ENCODE data around the gene MFNG.
"Not testable (repeated sequence)": the region's sequence is repeated elsewhere in the genome, so short reads cannot be mapped to it uniquely, and the experiment has no call there.

The MFNG gene

DNA sequence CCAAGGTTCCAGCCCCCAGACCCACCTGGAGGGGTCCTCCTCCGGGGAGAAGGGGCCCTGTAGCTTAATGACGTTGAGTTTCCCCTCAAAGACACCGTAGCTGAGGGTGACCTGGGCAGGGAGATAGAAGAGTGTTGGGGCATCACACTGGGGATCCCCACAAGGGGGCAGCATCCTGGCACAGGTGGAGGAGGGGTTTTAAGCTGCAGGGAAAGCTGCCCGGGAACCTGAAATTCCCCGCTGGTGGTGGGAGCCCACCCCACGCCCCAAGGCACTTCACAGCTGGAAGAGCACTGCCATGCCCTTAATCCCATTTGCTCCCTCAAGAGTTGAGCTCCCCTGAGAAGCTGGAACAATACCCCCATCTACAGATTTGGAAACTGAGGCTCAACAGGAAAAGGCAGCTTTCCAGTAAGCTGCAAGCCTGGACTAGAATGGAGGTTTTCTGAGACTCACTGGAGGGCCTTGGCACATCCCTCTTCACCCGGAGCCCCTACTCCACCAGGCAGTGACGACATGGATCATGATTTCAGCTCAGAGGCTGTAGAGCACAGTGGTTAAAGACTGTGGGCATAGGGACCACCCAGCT, 13.7 kb downstream of the MFNG start:
- no peak for DNase-seq

DNA sequence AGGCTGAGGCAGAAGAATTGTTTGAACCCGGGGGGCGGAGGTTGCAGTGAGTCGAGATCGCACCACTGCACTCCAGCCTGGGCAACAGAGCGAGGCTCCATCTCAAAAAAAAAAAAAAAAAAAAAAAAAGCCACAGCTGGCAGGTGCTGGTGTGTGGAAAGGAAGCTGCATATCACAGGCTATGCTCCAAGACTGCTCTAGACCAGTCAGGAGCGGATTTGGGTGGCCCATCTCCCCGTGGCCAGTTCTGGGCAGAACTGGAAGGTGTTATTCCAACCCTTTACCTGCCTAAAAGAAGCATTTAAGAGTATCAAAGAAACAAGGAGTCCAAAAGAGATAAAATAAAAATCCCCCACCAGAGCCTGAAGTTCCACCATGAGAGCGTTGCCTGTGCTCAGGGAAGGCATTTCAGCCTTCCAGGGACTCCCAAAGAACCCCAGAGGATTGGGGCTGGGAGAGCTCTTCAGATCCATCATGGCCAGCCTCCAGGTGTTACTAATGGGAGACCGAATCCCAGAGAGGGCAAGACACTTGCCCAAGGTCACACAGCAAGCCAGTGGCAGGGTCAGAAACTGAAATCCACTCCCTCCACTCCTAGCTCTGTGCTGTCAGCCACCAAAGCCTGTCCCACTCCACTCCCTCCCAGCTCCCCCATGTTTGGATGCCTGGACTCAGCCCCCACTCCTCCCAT, 14.3 kb downstream of the MFNG start:
- DNase-seq: no peak

DNA sequence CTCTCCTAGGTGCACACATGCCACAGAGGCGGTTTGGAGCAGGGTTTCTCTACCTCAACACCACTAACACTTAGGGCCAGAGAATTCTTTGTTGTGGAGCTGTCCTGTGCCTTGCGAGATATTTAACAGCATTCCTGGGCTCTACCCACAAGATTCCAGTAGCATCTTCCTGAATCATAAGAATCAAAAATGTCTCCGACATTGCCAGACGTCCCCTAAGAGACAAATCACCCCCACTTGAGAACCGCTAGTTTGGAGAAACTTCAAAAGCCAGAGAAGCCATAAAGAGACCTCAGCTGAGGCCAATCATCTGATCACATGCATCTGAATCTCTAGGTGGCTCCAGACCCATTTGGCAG, 16.1 kb downstream of the MFNG start:
- no peak for DNase-seq

DNA sequence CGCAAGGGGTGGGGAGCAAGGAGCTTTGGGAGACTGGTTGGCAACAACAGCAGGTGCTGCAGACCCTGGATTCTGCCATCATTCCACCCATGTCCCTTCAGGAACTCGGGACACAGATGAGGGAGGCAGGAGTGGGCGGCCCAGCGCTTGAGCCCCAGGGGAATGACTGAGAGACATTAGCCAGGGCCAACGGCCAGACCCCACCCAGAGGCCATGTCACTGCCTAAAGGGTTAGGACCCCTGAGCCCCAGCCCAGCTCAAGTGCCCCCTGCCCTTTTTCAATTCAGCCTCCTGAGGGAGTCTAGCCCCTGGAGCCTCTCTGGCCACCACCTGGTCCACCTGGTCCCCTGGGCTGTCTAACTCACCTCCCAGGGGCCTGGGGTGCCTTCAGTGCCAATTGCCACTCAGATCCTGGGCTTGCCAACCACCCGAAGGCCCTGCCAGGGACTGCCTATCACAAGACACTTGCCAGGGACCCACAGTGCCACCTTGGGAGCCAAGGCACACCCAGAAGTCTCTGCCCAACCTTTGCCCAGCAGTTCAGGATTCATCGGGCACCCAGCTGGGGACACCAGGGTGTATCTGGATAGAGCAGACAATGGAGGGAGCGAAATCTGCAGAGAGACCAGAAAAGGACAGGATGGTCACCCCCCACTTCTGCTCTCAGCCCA, 16.6 kb downstream of the MFNG start:
- DNase-seq: no peak

DNA sequence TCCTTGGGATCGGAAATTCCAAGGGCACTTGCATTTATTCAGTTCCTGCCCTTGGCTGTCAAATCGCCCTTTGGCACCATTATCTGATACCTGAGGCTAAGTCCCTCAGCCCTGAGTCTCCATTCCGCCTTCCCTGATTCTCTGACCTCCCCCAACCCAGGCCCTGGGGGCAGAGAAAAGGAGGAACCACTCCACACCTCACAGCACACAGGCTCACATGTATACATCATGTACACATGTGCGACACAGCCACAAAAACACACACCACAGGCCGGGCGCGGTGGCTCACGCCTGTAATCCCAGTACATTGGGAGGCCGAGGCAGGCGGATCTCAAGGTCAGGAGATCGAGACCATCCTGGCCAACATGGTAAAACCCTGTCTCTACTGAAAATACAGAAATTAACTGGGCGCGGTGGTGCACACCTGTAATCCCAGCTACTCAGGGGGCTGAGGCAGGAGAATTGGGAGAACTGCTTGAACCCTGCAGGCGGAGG, 17.9 kb downstream of the MFNG start:
- not testable (repeated sequence) for DNase-seq

DNA sequence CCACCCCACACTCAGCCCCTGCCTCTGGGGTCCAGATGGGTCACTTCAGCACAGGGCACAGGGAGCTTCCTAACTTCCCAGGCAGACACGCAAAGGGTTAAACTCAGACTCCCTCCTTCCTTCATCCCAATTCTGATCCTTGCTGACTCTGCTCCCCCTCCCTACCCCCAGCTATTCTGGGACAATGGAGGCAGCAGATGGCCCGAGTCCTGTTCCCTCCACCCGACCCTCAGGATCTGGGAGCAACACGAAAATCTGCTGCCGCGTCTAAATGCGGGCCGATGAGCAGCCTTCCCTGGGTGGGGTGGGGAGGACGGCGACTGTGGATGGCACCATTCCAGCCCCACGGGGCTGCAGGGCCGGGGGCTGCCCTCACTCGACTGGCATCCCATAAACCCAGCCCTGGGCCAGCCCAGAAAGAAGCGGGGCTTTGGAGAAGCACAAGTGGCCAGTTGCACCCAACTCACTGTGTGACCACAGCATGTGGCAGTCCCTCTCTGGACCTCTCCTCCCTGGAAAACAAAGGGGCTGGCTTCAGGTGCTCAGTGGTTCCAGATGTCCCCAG, 18.7 kb downstream of the MFNG start:
- DNase-seq: no peak

DNA sequence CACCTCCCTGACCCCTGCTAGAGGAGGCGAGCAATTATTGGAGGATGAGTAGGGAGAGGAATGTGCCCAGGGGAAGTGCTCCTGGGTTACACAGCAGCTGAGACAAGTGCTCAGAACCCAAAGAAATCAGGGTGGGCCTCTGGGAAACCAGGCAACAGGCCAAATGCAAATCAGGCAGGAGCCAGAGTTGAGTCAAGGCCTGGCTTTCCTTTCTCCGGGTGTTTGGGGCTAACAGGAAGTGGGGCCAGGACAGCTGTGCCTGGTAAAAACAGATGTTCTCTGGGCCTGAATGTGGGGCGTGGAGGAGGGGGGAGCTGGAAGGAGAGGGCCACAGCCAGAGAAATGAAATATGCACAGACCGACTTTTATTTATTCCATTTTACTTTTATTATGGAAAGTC, 22.0 kb downstream of the MFNG start:
- DNase-seq: no peak

DNA sequence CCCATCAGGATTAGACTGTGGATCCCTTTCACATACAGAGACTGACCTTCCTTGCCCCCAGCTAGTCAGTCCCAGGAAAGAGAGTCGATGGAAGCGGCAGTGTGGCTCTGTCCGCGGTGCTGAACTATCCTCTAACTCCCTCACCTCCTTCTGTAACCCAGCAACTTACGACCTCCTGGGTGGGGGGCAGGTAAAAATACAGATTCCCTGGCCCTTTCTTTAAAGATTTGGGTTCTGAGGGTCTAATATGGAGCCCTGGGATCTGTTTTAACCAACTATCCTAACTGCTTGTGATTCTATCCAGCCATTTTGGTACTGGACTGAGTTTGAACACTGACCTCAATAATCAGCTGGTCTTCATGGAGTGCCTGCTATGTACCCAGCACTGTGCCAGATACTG, 23.2 kb downstream of the MFNG start:
- DNase-seq: no peak

DNA sequence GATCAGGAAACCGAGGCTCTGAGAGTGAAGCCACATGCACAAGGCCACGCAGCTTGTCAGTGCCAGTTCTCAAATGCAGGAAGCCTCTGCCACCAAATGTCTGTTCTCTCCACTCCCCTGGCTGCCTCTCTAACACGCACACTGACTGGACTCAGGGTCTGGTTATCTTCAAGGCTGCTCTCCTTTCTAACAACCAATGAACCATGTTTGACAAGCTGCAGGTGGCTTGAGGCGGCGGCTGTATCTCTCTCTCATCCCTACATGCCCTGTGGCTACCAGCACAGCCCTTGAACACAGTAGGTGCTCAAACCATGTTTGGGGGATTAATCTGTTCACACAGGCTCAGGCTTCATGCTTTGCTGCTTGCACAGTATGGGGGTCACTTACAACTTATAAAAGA, 23.7 kb downstream of the MFNG start:
- no peak for DNase-seq

DNA sequence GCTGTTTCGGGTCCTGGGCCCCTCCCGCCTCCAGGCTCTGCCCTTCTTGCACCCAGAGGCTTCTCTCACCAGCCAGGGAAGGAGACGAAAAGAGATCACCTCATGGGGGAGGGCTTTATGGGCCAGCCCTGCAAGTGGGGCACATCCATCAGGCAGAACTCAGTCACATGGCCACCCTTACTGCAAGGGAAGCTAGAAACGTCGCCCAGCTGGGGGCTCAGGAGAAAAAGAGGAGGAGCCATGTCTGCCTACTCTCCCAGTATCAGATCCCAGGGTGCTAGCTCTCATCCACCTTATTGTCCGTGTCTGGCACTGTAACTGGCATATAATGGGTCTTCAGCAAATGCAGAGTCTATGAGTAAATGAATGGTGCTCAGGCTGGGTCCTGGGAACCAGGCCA, 24.2 kb downstream of the MFNG start:
- no peak for DNase-seq

DNA sequence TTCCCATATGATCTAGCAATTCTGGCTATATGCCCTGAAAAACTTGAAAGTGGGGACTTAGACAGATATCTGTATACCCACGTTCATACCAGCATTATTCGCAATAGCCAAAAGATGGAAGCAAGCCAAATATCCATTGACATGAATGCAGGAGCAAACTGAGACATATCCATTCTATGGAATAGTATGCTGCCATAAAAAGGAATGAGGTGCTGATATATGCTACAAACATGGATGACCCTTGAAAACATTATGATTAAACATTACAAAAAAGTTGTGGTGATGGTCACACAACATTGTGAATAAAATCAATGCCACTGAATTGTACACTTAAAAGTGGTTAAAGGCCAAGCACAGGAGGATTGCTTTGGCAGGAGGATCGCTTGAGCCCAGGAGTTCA, 25.5 kb downstream of the MFNG start:
- DNase-seq: no peak

DNA sequence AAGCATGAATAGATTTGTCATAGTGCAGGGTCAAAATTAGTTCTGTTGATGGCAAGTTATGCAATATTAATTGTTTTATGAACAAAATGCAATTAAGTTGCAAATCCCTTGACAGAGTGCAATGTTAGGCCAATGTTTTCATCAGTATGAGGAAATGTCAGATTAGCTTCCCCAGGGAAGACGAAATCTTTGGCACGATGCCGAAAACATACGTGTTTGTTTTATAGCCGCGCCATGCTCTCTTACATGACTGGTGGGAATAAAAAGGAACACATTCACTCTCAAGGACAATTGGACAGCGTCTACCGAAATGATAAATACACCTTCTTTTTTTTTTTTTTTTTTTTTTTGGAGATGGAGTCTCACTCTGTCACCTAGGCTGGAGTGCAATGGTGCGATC, 27.0 kb downstream of the MFNG start:
- no peak for DNase-seq

DNA sequence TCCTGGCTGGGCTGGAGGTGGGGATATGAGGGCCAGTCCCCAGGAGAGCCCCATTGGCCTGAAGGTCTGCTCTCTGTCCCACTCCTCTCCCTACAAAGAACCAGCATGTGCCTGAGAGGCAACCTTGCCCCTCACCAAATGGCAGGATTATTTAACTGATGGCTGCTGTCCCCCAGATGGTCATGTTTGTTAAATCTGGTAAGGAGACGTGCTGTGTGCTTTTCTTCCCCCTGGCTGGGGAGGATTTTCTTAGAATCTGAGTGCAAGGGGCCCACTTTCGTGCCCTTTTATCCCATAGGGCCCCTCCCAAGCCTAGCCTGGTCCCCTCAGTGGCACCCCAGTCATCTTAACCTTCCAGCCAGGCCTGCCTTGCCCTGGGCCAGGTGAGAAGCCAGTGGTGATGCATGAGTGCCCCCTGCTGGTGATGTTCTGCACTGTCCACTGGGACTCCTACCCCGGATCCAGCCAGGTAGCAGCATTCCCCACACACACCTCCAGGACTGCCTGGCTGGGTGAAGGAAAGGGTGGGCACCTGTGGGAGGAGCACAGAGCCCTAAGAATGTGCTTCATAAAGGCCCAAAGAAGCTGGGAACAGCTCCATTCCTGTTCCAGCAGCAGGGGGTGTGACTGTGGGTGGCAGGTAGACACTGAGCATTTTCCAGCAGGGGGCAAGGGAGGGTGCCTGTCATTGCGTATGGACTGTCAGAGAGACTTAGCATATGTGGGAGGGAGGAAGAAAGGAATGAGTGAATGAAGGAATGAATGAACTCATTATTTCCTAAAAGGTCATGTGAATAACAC, 28.9 kb downstream of the MFNG start:
- peak; percentile 5 to 42 for DNase-seq

DNA sequence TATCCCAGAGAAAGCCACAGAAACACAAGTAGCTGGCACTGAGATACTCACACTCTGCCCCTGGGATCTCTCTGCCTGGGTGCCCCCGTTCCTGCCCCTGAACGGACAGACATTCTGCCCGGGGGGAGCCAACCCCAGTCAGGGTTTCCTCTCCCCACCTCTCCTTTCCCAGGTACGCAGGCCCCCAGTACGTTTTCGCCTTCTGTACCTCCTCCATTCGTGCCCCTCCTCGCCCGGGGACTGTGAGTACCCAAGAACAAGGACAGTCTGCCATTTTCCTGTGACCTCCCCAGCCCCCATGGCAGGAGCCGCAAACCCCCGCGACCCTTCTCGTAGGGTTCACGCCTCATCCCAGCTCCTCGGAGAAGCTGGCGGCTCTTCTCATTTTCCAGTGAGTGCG, 29.8 kb downstream of the MFNG start:
- no peak for DNase-seq

DNA sequence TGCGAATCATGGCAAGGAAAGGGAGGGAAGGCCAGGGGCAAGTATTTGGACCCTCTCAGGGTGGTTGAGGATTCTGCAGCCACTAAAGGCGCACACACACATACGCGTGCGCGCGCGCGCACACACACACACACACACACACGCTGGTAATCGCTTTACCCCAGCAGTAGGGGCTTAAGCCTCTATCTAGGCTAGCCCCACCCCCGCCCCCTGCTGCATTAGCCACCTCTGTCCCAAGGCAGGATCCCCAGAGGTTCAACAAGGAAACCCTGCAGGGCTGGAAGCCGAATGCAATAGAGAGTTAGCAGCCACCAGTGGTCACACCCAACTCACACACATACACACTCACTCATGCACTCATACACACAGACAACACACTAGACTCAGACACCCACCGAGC, 30.3 kb downstream of the MFNG start:
- DNase-seq: no peak

DNA sequence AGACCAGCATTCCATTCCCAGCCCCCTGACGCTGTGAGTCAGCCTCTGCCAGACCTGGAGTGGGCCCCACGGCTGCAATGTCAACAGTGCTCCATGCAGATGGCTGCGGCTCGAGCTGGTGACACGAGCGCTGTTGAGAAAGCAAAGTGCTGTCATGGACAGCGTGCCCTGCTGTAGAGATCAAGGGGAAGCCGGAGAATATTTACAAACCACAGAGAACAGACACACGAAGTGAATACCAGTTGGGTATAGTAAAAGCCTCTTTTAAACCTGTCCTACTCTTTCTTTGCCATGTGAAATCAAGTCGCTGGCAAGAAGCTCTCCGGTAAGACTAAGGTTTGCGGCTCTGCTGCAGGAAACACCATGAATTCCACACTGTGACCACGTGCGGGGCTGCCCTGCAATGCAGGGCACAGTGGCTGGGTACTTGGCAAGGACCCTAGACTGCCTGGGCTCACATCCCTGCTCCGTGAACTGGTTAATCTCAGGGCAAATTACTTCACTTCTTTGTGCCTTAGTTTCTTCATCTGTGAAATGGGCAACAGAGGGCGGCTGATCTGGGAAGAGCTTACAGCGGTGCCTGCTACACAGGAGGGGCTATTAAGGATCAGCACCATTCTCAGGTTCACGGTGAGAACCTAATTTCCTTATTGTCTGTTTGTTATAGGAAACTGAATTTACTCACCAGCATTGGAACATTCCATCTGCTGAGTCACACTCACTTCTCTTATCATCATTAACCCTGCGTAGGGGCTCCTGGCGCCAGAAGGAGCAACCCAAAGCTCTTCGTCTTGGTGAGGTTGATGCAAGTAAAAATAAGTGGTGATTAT, 31.1 kb downstream of the MFNG start:
- no peak for DNase-seq

DNA sequence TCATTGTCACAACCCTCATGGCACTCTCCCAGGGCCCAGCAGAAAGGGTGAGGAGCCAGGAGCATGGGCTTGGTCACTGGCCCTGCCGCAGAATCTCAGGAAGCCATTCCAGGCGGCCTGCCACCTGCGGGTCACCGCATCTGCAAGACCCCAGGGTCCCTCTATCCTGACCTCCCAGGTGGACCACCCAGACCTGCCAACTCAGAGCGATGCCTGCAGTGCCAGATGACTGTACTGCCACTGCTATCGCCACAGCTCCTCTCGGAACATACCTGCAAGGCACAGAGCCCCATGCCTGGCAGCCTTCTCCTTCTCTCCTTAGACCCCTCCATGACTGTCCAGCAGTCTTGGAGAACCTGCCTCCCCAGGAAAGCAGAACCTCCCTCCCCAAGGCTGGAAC, 32.5 kb downstream of the MFNG start:
- no peak for DNase-seq

DNA sequence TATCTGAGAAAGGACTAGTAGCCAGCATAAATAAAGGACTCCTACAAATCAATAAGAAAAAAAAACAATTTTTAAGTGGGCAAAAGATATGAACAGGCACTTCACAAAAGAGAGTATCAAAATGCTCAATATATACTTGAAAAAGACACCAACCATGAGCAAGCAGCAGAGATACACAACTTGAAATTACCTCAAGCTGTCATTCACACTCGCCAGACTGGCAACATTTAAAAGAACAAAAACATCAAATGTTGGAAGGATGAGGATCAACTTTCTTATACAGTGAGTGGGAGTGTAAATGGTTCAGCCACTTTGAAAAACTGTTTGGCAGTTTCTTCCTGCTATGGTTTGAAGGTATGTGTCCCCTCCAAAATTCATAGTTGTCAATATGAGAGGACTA, 35.0 kb downstream of the MFNG start:
- DNase-seq: no peak

DNA sequence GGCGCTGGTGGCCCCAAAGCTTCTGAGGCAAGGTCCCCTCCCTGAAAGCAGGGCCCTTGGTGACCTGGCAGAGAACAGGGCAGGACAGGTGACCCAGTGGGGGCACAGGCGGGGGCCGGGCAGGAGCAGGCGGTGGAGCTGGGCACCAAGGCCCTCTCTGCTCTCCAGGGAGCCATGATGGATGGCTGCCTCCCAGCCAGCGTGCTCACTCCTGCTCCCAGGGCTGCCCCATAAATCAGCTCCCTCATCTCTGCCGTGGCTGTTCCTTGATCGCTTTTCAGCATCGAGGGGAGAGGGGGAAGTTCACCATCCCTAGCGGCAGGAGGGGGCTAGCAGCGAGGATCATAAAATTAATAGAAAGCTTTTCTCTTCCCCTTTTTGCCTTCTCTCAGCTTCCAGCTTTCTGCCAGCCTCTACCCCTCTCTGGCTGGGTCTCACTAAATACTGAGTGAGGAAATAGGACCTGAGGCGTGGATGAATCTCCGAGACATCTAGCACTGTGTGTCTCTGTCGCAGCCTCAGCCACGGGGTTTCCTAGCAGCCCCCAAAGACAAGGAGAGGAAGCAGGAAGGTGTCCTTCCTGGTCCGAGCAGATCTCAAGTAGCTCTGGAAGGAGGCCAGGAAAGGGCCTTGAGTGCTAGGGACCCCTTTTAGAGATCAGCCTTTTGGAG, 36.7 kb downstream of the MFNG start:
- no peak for DNase-seq

DNA sequence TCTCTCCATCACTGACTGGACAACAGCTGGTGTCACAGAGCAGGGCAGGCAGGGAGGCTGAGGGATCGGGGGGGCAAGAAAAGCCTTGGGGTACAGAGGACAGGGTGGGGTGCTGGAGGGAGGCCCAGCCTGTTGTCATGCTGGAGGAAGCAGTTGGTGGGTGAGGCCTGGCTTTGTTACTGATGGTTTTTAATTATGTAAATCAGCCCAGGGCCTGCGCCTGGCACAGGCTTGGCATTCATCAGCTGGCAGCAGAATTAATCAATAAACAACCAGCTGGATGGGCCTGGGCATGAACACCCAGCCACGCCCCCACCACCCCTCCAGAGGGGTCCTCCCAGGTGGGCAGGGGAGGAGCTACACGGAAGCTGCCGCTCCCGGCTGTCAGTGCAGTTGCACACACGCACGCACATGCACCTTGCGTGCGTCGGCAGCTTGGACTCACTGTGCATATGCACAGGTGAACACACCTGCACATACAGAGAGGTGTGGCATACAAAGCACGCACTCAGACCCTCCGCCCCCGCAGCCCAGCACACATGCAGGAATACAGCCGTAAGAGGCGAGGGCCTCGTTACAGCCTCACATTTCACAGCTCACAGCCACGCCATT, 37.6 kb downstream of the MFNG start:
- DNase-seq: no peak

DNA sequence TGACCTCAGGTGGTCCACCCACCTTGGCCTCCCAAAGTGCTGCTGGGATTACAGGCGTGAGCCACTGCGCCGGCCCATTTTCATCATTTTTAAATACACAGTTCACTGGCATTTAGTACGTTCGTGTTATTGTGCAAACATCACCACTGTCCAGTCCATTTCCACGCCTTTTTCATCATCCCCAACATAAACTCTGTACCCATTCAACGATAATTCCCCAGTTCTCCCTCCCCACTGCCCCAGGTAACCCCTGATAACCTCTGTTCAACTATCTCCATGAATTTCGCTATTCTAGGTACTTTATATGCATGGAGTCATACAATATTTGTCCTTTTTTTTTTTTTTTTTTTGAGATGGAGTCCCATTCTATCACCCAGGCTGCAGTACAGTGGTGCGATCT, 40.7 kb downstream of the MFNG start:
- DNase-seq: no peak

Measured in NCI-H446 (cell line).